ENCODE data around the gene LIN37.
"Not testable (repeated sequence)": the region's sequence is repeated elsewhere in the genome, so short reads cannot be mapped to it uniquely, and the experiment has no call there.

The LIN37 gene

GRCh38 chr19:35790981-35791813 is 42.8 kb downstream of the LIN37 start:
- no peak for DNase-seq

- DNase-seq: no peak
Measured at GRCh38 chr19:35791814-35792279, 43.5 kb downstream of the LIN37 start.

GRCh38 chr19:35792312-35792711 is 43.9 kb downstream of the LIN37 start:
- no peak for DNase-seq

- DNase-seq: no peak
Measured at GRCh38 chr19:35792888-35793287, 44.5 kb downstream of the LIN37 start.

GRCh38 chr19:35793381-35794165 is 45.2 kb downstream of the LIN37 start:
- no peak for DNase-seq

GRCh38 chr19:35795564-35795963 is 47.2 kb downstream of the LIN37 start:
- not testable (repeated sequence) for DNase-seq

- no peak for DNase-seq
Measured at GRCh38 chr19:35796645-35797542, 48.5 kb downstream of the LIN37 start.

GRCh38 chr19:35797663-35798062 is 49.3 kb downstream of the LIN37 start:
- DNase-seq: no peak

GRCh38 chr19:35801828-35802227 is 53.5 kb downstream of the LIN37 start:
- no peak for DNase-seq
